DMS114 treated with DMSO at 0.1 percent for 48 hours (cell line): ENCODE data around the gene TGFB1.
"Not testable (repeated sequence)": the region's sequence is repeated elsewhere in the genome, so short reads cannot be mapped to it uniquely, and the experiment has no call there.

ENCODE experiments used
- DNase-seq: peaks from one replicate; lab custom pipeline; 2025; ENCODE audit not compliant: unreplicated experiment; lab: John Stamatoyannopoulos, UW

TGFB1 gene

DNA sequence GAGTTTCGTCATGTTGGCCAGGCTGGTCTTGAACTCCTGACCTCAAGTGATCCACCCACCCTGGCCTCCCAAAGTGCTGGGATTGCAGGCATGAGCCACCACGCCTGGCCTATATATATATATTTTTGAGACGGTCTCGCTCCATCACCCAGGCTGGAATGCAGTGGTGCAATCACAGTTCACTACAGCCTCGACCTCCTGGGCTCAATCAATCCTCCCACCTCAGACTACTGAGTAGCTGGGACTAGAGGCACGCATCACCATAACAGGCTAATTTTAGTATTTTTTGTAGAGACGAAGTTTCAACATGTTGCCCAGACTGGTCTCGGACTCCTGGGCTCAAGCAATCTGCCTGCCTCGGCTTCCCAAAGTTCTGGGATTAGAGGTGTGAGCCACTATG lies 6.8 kb downstream of the TGFB1 start:
- DNase-seq: not testable (repeated sequence)

DNA sequence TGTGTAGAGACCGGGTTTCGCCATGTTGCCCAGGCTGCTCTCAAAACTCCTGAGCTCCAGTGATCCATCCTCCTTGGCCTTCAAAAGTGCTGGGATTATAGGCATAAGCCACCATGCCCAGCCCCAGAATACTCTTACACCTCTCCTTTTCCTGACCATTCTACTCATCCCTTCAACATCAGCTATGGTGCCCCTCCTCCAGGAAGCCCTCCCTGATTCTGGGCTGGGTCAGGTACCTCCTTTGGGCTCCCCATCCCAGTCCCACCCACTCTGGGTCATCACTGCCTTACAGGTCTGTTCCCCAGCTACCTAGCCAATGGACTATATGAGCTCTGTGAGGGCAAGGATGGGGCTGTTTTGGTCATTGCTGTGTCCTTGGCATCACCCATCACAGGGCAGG lies 9.6 kb downstream of the TGFB1 start:
- DNase-seq: no peak

- DNase-seq: no peak
These were observed 11.8 kb downstream of the TGFB1 start for GRCh38 chr19:41341669-41342490.

DNA sequence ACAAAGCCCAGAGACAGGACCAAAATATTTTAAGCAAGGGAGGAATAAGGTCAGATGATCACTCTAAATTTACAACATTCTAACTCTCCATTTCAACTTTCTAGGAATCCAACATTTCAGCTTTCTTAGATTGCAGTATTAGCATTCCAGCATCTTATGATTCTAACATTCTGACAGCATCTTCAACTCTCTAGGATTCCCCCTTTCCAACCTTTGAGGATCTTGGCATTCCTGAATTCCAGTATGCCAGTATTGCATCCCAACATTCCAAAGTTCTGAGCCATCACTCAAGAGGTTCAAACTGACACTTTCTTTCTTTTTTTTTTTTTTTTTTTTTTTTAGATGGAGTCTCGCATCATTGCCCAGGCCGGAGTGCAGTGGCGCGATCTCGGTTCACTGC lies 13.8 kb downstream of the TGFB1 start:
- no peak for DNase-seq

GRCh38 chr19:41335467-41335866 lies 18.3 kb downstream of the TGFB1 start:
- no peak for DNase-seq

DNA sequence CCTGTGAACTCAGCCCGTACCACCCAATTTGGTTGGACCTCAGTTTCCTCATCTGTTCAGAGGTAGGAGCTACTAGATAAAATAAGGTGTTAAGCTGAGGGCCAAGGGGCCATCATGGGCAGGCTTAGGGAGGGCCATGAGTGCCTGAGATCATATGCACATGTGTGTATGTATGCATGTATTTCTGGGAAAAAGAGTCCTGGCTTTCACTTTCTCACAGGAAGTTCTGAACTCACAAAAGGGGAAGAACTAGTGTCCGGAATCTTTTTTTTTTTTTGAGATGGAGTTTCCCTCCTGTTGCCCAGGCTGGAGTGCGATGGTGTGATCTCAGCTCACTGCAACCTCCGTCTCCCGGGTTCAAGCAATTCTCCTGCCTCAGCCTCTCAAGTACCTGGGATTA lies 18.9 kb downstream of the TGFB1 start:
- DNase-seq: no peak

DNA sequence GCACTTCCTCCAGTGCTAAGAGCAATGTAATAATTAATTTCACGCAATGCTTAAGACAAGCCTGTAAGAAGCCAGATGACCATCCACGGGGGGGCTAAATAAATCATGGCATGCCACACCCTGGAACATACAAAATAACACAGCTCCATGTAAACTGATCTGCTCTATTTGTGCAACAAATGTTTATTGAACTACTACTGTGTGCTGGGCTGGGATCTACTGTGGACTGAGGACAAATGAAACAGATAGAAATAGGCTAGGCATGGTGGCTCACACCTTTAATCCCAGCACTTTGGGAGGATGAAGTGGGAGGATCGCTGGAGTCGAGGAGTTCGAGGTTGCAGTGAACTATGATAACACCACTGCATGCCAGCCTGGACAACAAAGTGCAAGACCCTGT lies 21.3 kb downstream of the TGFB1 start:
- no peak for DNase-seq

GRCh38 chr19:41332000-41332399 lies 21.7 kb downstream of the TGFB1 start:
- DNase-seq: no peak

DNA sequence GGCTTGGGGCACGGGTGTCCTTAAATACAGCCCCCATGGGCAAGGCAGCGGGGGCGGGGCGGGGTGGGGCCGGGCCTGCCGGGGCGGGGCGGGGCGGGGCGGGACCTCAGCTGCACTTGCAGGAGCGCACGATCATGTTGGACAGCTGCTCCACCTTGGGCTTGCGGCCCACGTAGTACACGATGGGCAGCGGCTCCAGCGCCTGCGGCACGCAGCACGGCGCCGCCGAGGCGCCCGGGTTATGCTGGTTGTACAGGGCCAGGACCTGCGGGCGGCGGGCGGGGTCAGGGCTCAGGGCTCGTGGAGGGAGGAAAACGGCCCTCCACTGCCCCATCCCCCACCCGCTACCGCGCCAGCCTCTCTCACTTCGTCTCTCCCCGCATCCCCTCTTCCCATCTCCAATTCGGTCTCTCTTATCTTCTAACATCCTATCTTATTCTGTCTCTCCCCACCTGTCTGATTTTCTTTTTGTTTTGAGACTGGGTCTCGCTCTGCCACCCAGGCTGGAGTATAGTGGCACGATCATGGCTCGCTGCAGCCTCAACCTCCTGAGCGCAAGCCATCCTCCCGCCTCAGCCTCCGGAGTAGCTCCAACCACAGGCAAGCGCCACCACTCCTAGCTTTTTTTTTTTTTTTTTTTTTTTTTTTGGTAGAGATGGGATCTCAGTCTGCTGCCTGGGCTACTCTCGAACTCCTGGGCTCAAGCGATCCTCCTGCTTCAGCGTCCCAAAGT lies 22.6 kb downstream of the TGFB1 start:
- DNase-seq: no peak

- DNase-seq: no peak
These were observed 23.2 kb downstream of the TGFB1 start for GRCh38 chr19:41330481-41330880.

DNA sequence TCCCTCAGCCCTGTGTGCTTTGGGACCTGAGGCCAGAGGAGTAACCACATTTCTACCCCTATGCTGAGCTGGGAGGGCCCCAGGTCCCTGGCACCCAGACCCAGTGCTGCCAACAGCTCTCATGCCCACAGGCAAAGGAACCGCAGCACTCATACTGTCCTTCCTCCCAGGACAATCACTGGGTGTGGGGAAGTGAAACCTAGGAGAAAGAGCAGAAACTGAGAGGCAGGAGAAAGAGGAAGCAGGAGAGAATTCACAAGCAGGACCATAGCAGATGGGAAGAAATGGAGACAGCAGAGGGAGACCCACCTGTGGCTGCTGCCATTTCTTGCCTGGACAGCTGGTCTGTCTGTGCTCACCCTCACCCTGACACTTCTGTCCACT lies 24.9 kb downstream of the TGFB1 start:
- no peak for DNase-seq

GRCh38 chr19:41328157-41328841 lies 25.4 kb downstream of the TGFB1 start:
- no peak for DNase-seq

DNA sequence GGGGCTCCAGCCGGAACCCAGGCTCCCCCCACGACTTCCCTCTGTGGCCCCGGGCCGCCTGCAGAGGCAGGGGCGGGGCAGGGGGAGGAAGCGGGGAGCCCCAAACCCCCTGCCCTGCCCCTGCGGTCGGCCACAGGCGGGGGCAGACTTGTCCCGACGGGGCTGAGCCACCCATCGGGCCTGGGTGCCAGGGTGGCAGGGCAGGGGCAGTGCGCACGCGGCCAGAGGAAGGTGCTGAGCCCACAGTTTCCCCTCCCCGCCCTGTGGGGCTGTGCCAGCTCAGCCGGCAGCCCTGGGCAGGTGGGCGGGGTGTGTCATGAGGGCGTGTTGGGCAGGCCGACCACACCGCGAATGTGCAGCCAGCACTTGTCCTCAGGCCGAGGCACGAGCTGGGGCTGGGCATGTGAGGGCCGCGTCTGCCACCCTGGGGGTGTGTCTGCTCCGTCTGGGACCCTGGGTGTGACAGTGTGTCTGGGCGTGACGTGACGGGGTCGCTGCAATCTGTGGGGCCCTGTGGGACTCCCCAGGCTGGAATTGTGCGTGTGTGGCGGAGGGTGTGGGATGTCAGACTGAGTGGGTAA lies 26.1 kb downstream of the TGFB1 start:
- no peak for DNase-seq

DNA sequence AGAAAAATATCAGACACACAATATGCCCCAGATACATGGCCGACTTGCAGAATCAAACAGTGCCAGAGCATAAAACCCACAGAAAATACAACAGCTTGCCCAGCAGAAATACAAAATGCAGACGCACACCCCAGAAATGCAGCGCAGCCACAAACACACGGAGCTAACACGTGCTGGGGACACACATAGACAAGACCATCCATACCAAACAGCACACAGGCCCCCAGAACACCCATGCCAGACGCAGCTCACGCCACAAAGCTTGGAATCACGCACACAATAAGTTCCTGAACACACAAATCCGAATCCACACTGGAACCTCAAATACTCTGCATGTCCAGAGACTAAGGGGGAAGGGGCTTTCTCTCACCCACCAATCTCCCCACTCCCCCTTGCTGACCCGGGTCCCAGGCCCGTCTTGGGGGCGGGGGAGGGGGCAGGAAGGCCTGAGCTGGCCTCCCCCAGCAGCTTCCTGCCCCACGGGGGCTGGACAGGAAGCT lies 26.6 kb downstream of the TGFB1 start:
- DNase-seq: no peak

- no peak for DNase-seq
These were observed 27.6 kb downstream of the TGFB1 start for GRCh38 chr19:41325947-41326706.

DNA sequence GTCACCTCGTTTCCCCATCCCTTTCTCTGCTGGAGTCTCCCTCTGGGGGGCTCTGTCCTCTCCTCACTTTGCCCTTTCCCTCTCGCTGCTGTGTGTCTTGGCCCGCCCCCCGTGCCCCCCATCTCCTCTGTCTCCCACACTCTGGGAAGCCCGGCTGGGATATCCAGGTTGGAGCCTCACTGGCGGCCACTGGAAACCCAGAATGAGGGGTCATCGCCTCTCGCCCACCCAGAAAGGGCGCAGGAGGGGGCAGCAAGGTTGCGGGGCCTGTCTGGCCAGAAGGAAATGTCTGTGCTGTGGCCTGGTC lies 28.1 kb downstream of the TGFB1 start:
- DNase-seq: no peak

DNA sequence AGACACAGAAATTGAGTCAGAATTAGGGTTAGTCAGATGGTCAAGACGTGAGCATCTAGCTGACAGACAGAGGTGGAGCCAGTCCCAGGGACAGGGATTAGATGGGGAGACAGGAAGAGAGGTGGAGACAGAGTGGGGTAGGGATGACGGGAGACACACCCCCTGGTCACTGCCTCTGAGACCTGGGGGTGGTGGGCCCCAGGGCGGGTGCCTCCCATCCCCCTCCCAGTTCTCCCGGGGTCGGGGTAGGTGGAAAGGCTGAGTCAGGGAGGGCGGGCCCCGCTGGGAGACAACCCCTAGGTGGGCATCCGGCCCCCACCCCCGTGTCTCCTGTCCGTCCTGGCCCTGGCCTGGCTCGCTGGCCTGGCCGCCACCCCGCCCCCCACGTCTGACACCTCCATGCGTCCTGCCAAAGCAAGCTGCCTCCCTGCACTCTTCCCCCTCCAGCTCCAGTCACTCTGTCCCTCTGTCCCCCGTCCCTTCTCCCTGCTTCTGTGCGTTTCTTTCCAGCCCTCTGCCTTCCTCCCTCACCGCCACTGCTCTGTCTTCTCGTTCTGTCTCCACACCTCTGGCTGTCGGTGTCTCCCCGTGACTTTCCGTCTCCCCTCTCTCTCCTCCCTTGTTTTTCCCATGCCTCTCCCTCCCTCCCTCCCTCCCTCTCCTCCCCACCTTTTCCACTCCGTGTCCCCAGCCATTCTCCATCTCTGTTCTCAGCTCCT lies 28.6 kb downstream of the TGFB1 start:
- no peak for DNase-seq

GRCh38 chr19:41324231-41324702 lies 29.5 kb downstream of the TGFB1 start:
- no peak for DNase-seq

DNA sequence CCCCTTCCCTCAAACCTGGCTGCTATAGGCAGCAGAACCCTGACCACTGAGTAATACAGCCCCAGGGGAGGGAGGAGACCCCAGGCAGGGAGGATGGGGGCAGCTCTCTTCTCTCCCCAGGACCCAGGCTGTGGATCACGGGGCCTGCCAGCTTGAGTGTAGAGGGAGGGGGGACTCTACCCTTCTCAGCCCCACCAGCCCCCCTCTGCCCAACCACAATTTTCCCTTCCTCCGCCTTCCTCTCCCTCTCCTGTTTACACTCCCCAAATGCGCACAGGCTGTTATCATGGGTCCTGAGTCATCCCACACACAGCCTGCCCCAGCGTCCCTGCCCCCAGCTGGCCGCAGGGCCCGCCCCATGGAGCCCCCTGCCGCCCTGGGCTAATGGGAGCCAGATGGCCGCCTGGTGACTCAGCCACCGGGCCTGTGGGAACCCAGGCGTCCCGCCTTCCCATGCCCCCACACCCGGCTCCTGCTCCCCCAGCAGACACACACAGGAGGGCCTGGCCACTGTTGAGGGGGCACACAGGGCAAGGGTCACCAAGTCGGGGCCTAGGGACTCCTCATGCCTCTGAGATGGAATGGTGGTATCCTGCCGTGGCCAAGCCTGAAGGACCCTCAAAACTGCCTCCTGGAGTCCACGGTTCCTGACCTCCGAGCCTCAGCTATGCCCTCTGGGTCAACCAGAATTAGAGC lies 30.1 kb downstream of the TGFB1 start:
- no peak for DNase-seq

GRCh38 chr19:41323023-41323422 lies 30.7 kb downstream of the TGFB1 start:
- DNase-seq: no peak
